Progenitor cell of endocrine pancreas (in vitro differentiated cells): ENCODE measurements around the gene NUP35. TPM values are rescaled to one million over a fixed set of nuclear protein-coding genes. Genes with fewer than 3 reads are reported as not detected.
"Not testable (repeated sequence)": the region's sequence is repeated elsewhere in the genome, so short reads cannot be mapped to it uniquely, and the experiment has no call there.

ENCODE experiments used
- DNase-seq: peaks from one replicate; pipeline ENCODE4 v3.0.0; 2021; ENCODE audit warnings: low spot score; ENCODE audit not compliant: unreplicated experiment
- H3K27ac Mint-ChIP-seq: 2 replicates; pipeline ENCODE4 v1.8.0; 2021; ENCODE audit warnings: mild to moderate bottlenecking, moderate library complexity, mixed read lengths
- H3K27me3 Mint-ChIP-seq: 2 replicates; pipeline ENCODE4 v1.8.0; 2021; ENCODE audit warnings: mixed read lengths
- H3K36me3 Mint-ChIP-seq: 2 replicates; pipeline ENCODE4 v1.8.0; 2022; ENCODE audit warnings: mixed read lengths; ENCODE audit not compliant: insufficient read depth
- H3K4me1 Mint-ChIP-seq: 2 replicates; pipeline ENCODE4 v1.8.0; 2021; ENCODE audit warnings: low read depth, mixed read lengths
- H3K4me3 Mint-ChIP-seq: 2 replicates; pipeline ENCODE4 v1.8.0; 2021; ENCODE audit warnings: low read depth, mild to moderate bottlenecking, moderate library complexity, mixed read lengths
- H3K9me3 Mint-ChIP-seq: 2 replicates; pipeline ENCODE4 v1.8.0; 2021; ENCODE audit warnings: low read depth, mixed read lengths
- total RNA-seq: library from RNA; stranded (reverse); gene quantifications from 2 replicates; pipeline ENCODE4 v1.2.1, GENCODE V29; 2021
- TF ChIP-seq, protein P1 (sequence below): fragments of 200-600 bp; sonication (generic); IDR thresholded peaks from one replicate; pipeline ENCODE4 v1.5.0; 2021; ENCODE audit warnings: antibody characterized with exemption, mild to moderate bottlenecking; ENCODE audit not compliant: unreplicated experiment

The NUP35 gene
- total RNA-seq, 1 donor from 2014 or later = 18.1 TPM

GRCh38 chr2:183148955-183149354 is 24.7 kb downstream of the NUP35 start:
- TF ChIP-seq, protein P1, sequence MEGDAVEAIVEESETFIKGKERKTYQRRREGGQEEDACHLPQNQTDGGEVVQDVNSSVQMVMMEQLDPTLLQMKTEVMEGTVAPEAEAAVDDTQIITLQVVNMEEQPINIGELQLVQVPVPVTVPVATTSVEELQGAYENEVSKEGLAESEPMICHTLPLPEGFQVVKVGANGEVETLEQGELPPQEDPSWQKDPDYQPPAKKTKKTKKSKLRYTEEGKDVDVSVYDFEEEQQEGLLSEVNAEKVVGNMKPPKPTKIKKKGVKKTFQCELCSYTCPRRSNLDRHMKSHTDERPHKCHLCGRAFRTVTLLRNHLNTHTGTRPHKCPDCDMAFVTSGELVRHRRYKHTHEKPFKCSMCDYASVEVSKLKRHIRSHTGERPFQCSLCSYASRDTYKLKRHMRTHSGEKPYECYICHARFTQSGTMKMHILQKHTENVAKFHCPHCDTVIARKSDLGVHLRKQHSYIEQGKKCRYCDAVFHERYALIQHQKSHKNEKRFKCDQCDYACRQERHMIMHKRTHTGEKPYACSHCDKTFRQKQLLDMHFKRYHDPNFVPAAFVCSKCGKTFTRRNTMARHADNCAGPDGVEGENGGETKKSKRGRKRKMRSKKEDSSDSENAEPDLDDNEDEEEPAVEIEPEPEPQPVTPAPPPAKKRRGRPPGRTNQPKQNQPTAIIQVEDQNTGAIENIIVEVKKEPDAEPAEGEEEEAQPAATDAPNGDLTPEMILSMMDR = no peak
- H3K27ac Mint-ChIP-seq = no peak overlapping the region
- DNase-seq = no peak
- no peaks in the 10 kb centered on the region for H3K4me1 Mint-ChIP-seq
- peaks cover 46% of the 10 kb centered on the region for H3K36me3 Mint-ChIP-seq
- H3K9me3 Mint-ChIP-seq = peaks cover 9% of the 10 kb centered on the region
- no peak overlapping the region for H3K4me3 Mint-ChIP-seq
- H3K27me3 Mint-ChIP-seq = no peaks in the 10 kb centered on the region

- H3K27me3 Mint-ChIP-seq = no peaks in the 10 kb centered on the region
- H3K9me3 Mint-ChIP-seq = peaks cover 6% of the 10 kb centered on the region
- peaks cover 46% of the 10 kb centered on the region for H3K36me3 Mint-ChIP-seq
- TF ChIP-seq, protein P1 = no peak
- peak overlapping the region; percentile 35 for H3K27ac Mint-ChIP-seq
- no peak for DNase-seq
- H3K4me1 Mint-ChIP-seq = no peaks in the 10 kb centered on the region
- H3K4me3 Mint-ChIP-seq = no peak overlapping the region
Measured at GRCh38 chr2:183149489-183149888, 25.2 kb downstream of the NUP35 start.

- H3K4me1 Mint-ChIP-seq, H3K27me3 Mint-ChIP-seq, DNase-seq, H3K9me3 Mint-ChIP-seq, H3K4me3 Mint-ChIP-seq, H3K27ac Mint-ChIP-seq: not testable (repeated sequence)
- H3K36me3 Mint-ChIP-seq = peaks cover 33% of the 10 kb centered on the region
Measured at GRCh38 chr2:183152280-183152679, 28.0 kb downstream of the NUP35 start.

- H3K27me3 Mint-ChIP-seq = no peaks in the 10 kb centered on the region
- no peaks in the 10 kb centered on the region for H3K9me3 Mint-ChIP-seq
- no peak for DNase-seq
- H3K36me3 Mint-ChIP-seq = peaks cover 29% of the 10 kb centered on the region
- H3K27ac Mint-ChIP-seq = no peak overlapping the region
- no peak overlapping the region for H3K4me3 Mint-ChIP-seq
- TF ChIP-seq, protein P1 = no peak
- H3K4me1 Mint-ChIP-seq = no peaks in the 10 kb centered on the region
Measured at GRCh38 chr2:183153967-183154366, 29.7 kb downstream of the NUP35 start.

GRCh38 chr2:183154772-183155171 is 30.5 kb downstream of the NUP35 start:
- H3K27me3 Mint-ChIP-seq, H3K9me3 Mint-ChIP-seq, H3K4me3 Mint-ChIP-seq, H3K27ac Mint-ChIP-seq, H3K4me1 Mint-ChIP-seq, DNase-seq: not testable (repeated sequence)
- H3K36me3 Mint-ChIP-seq = peaks cover 30% of the 10 kb centered on the region

DNA sequence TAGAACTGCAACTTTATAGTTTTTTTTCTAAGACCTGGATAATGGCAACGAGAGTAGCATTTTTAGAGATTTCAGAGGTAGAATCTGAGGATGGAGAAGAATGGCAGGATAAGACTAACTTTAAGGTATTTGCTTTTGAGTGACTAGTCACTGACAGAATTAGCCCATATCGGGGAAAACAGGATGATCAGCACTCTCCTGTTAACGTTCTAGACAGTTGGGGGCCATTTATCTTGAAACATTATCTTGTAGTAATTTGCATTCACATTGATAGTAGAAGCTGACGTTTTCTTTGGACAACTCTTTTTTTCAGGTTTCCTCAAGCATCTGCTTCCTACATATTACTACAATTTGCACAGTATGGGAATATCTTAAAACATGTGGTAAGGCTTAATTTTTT is 32.9 kb downstream of the NUP35 start:
- no peak overlapping the region for H3K27ac Mint-ChIP-seq

More for the DNA sequence above, 32.9 kb downstream of the NUP35 start:
- Mint-ChIP-seq H3K4me1 (no peaks in the 10 kb centered on the region), H3K27me3 (no peaks in the 10 kb centered on the region), H3K9me3 (no peaks in the 10 kb centered on the region), H3K36me3 (peaks cover 37% of the 10 kb centered on the region), H3K4me3 (no peak overlapping the region)
- TF ChIP-seq, protein P1 = no peak
- DNase-seq = no peak
